Mesothelial cell of epicardium (in vitro differentiated cells): ENCODE data around the gene IFT25. TPM values are rescaled to one million over a fixed set of nuclear protein-coding genes. Genes with fewer than 3 reads are reported as not detected.

Experiments
- DNase-seq, 2 experiments: peaks; one replicate each; pipeline ENCODE4 v3.0.0; 2021; ENCODE audit warnings: low spot score in 2 of 2; ENCODE audit not compliant: unreplicated experiment in 2 of 2
- H3K27ac Mint-ChIP-seq: 2 replicates; pipeline ENCODE4 v1.8.0; 2021; ENCODE audit warnings: mixed read lengths
- H3K27me3 Mint-ChIP-seq: 2 replicates; pipeline ENCODE4 v1.8.0; 2021; ENCODE audit warnings: low read depth, mixed read lengths
- H3K36me3 Mint-ChIP-seq: 2 replicates; pipeline ENCODE4 v1.8.0; 2021; ENCODE audit warnings: mixed read lengths
- H3K4me1 Mint-ChIP-seq: 2 replicates; pipeline ENCODE4 v1.8.0; 2021; ENCODE audit warnings: mixed read lengths
- H3K4me3 Mint-ChIP-seq: 2 replicates; pipeline ENCODE4 v1.8.0; 2021; ENCODE audit warnings: mild to moderate bottlenecking, moderate library complexity, mixed read lengths
- H3K9me3 Mint-ChIP-seq: 2 replicates; pipeline ENCODE4 v1.8.0; 2021; ENCODE audit warnings: mixed read lengths
- CTCF ChIP-seq: fragments of 200-600 bp; sonication (generic); IDR thresholded peaks from one replicate; pipeline ENCODE4 v1.5.0; 2021; ENCODE audit warnings: antibody characterized with exemption; ENCODE audit not compliant: unreplicated experiment
- total RNA-seq: library from RNA; stranded (reverse); gene quantifications from 3 replicates; pipeline ENCODE4 v1.2.1, GENCODE V29; 2021

IFT25 gene
- total RNA-seq, 1 donor from 2014 or later, result 36.8 TPM

- TF ChIP-seq CTCF, result no peak
- Mint-ChIP-seq H3K4me3 (no peak overlapping the region), H3K4me1 (peaks cover 7% of the 10 kb centered on the region), H3K27me3 (no peaks in the 10 kb centered on the region), H3K9me3 (peaks cover 19% of the 10 kb centered on the region), H3K27ac (no peak overlapping the region), H3K36me3 (peaks cover 60% of the 10 kb centered on the region)
- no peak for DNase-seq
Measured at GRCh38 chr1:53930932-53931331, 14.6 kb downstream of the IFT25 start.

GRCh38 chr1:53929246-53929960 is 16.1 kb downstream of the IFT25 start:
- Mint-ChIP-seq H3K4me1 (peaks cover 7% of the 10 kb centered on the region), H3K36me3 (peaks cover 52% of the 10 kb centered on the region), H3K27me3 (no peaks in the 10 kb centered on the region), H3K27ac (peak overlapping the region; percentile 72), H3K4me3 (no peak overlapping the region), H3K9me3 (peaks cover 14% of the 10 kb centered on the region)
- no peak for TF ChIP-seq CTCF
- DNase-seq, result no peak

- Mint-ChIP-seq H3K36me3 (peaks cover 35% of the 10 kb centered on the region), H3K27me3 (no peaks in the 10 kb centered on the region), H3K4me3 (no peak overlapping the region), H3K27ac (no peak overlapping the region), H3K4me1 (peaks cover 9% of the 10 kb centered on the region), H3K9me3 (peaks cover 6% of the 10 kb centered on the region)
- no peak for DNase-seq
- TF ChIP-seq CTCF, result no peak
Measured at GRCh38 chr1:53927376-53927881, 18.1 kb downstream of the IFT25 start.

GRCh38 chr1:53919675-53920066 is 25.8 kb downstream of the IFT25 start:
- Mint-ChIP-seq H3K27ac (no peak overlapping the region), H3K4me3 (no peak overlapping the region), H3K4me1 (peaks cover 12% of the 10 kb centered on the region), H3K9me3 (peaks cover 13% of the 10 kb centered on the region), H3K27me3 (no peaks in the 10 kb centered on the region), H3K36me3 (peaks cover 34% of the 10 kb centered on the region)
- no peak for TF ChIP-seq CTCF
- DNase-seq, result no peak

GRCh38 chr1:53918343-53918742 is 27.2 kb downstream of the IFT25 start:
- no peak for TF ChIP-seq CTCF
- Mint-ChIP-seq H3K9me3 (peaks cover 13% of the 10 kb centered on the region), H3K4me3 (no peak overlapping the region), H3K36me3 (peaks cover 34% of the 10 kb centered on the region), H3K27me3 (no peaks in the 10 kb centered on the region), H3K4me1 (peaks cover 19% of the 10 kb centered on the region), H3K27ac (no peak overlapping the region)
- no peak for DNase-seq
